Measurements from ENCODE around the gene EMC7. TPM values are rescaled to one million over a fixed set of nuclear protein-coding genes. Genes with fewer than 3 reads are reported as not detected.
A peak's percentile ranks its signal among the peaks of the same experiment; 100 is the strongest.

EMC7 gene
- total RNA-seq, 1 donor from 2014 or later: 27.3 TPM

- peak in 1 of 2 donors; percentile 47 for DNase-seq (ENCODE audit: low read depth in 2 of 2)
Measured at GRCh38 chr15:34038871-34039789, 62.5 kb downstream of the EMC7 start, which contains the start of gene AVEN. Gene AVEN, minus strand, starts transcription at chr15:34039204. Its CDS starts 158 bp downstream, at chr15:34039046.

GRCh38 chr15:34038023-34038870 is 63.4 kb downstream of the EMC7 start:
- peak; percentile 30 to 84 for DNase-seq (ENCODE audit: low read depth in 2 of 2)

Other genes starting within 250 kb of the EMC7 start
- under 0.01 and 0.13 TPM in 2 replicates for gene CHRM5, start 133.4 kb downstream of the EMC7 start, total RNA-seq
- gene AVEN, start 62.7 kb downstream of the EMC7 start, total RNA-seq: 16.8 and 19.8 TPM in 2 replicates
- gene PGBD4, start 221 bp upstream of the EMC7 start, total RNA-seq: 0.64 and 1.1 TPM in 2 replicates
- 25.5 and 26.0 TPM in 2 replicates for gene KATNBL1, start 108.2 kb upstream of the EMC7 start, total RNA-seq
- gene EMC4, start 123.2 kb upstream of the EMC7 start, total RNA-seq: 158 and 171 TPM in 2 replicates
- gene SLC12A6, start 235.9 kb upstream of the EMC7 start, total RNA-seq: 22.2 and 27.9 TPM in 2 replicates
- 162 and 212 TPM in 2 replicates for gene NOP10, start 241.3 kb upstream of the EMC7 start, total RNA-seq
- gene NUTM1, start 241.5 kb upstream of the EMC7 start, total RNA-seq: not detected in 2 replicates

Data from dermis microvascular lymphatic vessel endothelial cell (primary cell).